SU-DHL-6 (cell line): ENCODE measurements around the gene BHLHE23.

Source experiments
- CTCF ChIP-seq: fragments of 200-600 bp; sonication (generic); IDR thresholded peaks from one replicate; pipeline ENCODE4 v1.5.1; 2017; ENCODE audit warnings: antibody characterized with exemption, mild to moderate bottlenecking, low read length, moderate library complexity; ENCODE audit not compliant: insufficient read depth, poor library complexity, severe bottlenecking
- EZH2phosphoT487 ChIP-seq: fragments of 200-600 bp; sonication (generic), shearing (Covaris generic); conservative IDR thresholded peaks from 2 replicates; pipeline ENCODE4 v1.6.1; 2018; ENCODE audit warnings: mild to moderate bottlenecking, antibody characterized with exemption, low read length, moderate library complexity, mixed read lengths

DNA sequence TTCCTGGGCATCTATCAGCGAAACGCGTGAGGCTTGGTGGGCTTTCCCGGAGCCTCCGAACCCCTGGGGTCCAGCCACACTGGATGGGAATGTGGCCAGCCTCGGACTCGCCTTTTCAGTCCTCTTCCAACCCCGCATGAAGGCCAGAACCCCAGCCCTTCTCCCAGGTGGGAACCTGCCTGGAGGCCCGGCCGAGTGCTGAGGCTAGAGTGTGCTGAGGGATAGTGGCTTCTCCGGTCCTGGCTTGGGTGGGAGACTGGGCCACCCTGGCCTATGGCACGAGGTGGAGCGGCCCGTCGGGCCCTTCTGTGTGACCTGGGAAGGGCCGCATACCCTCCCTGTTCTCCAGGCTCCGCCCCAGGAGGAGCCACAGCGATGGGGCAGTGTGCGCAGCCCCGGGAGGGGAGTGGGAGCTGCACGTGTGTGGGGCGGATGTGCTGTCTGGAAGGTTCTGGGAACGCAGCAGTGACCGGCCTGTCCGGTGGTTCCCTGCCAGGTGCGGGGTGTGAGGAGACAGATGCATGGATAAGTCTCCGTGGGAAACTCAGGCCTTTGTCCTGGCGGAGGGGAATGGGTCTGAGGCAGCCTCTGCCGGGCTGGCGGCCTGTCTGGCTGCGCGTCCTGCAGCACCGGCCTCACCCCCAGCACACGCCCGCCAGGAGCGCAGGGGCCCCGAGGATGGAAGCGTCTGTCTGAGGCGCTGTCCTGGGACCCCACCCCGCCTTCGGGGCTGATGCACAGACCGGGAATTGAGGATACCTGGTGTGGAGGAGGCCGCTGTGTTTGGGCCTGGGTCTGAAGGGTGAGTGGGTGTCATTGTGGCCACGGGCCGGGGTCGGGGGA lies 1.1 kb upstream of the BHLHE23 start:
- TF ChIP-seq CTCF (no peak), EZH2phosphoT487 (no peak)
